Mesothelial cell of epicardium (in vitro differentiated cells): ENCODE results near the gene SEC14L2. TPM values are rescaled to one million over a fixed set of nuclear protein-coding genes. Genes with fewer than 3 reads are reported as not detected.
A peak's percentile ranks its signal among the peaks of the same experiment; 100 is the strongest.
"Not testable (repeated sequence)": the region's sequence is repeated elsewhere in the genome, so short reads cannot be mapped to it uniquely, and the experiment has no call there.

Source experiments
- DNase-seq, 2 experiments: peaks; one replicate each; pipeline ENCODE4 v3.0.0; 2021; ENCODE audit warnings: low spot score in 2 of 2; ENCODE audit not compliant: unreplicated experiment in 2 of 2
- H3K27ac Mint-ChIP-seq: 2 replicates; pipeline ENCODE4 v1.8.0; 2021; ENCODE audit warnings: mixed read lengths
- H3K27me3 Mint-ChIP-seq: 2 replicates; pipeline ENCODE4 v1.8.0; 2021; ENCODE audit warnings: low read depth, mixed read lengths
- H3K36me3 Mint-ChIP-seq: 2 replicates; pipeline ENCODE4 v1.8.0; 2021; ENCODE audit warnings: mixed read lengths
- H3K4me1 Mint-ChIP-seq: 2 replicates; pipeline ENCODE4 v1.8.0; 2021; ENCODE audit warnings: mixed read lengths
- H3K4me3 Mint-ChIP-seq: 2 replicates; pipeline ENCODE4 v1.8.0; 2021; ENCODE audit warnings: mild to moderate bottlenecking, moderate library complexity, mixed read lengths
- H3K9me3 Mint-ChIP-seq: 2 replicates; pipeline ENCODE4 v1.8.0; 2021; ENCODE audit warnings: mixed read lengths
- CTCF ChIP-seq: fragments of 200-600 bp; sonication (generic); IDR thresholded peaks from one replicate; pipeline ENCODE4 v1.5.0; 2021; ENCODE audit warnings: antibody characterized with exemption; ENCODE audit not compliant: unreplicated experiment
- total RNA-seq: library from RNA; stranded (reverse); gene quantifications from 3 replicates; pipeline ENCODE4 v1.2.1, GENCODE V29; 2021

The SEC14L2 gene
- total RNA-seq, 1 donor from 2014 or later: 4.3 TPM

GRCh38 chr22:30397656-30398635 lies 1.1 kb downstream of the SEC14L2 start:
- no peak for DNase-seq
- peaks cover 21% of the 10 kb centered on the region for H3K4me1 Mint-ChIP-seq
- H3K9me3 Mint-ChIP-seq: no peaks in the 10 kb centered on the region
- H3K27me3 Mint-ChIP-seq: peaks cover 35% of the 10 kb centered on the region
- H3K4me3 Mint-ChIP-seq: peak overlapping the region; percentile 85
- no peak overlapping the region for H3K27ac Mint-ChIP-seq
- no peaks in the 10 kb centered on the region for H3K36me3 Mint-ChIP-seq
- no peak for TF ChIP-seq CTCF

DNA sequence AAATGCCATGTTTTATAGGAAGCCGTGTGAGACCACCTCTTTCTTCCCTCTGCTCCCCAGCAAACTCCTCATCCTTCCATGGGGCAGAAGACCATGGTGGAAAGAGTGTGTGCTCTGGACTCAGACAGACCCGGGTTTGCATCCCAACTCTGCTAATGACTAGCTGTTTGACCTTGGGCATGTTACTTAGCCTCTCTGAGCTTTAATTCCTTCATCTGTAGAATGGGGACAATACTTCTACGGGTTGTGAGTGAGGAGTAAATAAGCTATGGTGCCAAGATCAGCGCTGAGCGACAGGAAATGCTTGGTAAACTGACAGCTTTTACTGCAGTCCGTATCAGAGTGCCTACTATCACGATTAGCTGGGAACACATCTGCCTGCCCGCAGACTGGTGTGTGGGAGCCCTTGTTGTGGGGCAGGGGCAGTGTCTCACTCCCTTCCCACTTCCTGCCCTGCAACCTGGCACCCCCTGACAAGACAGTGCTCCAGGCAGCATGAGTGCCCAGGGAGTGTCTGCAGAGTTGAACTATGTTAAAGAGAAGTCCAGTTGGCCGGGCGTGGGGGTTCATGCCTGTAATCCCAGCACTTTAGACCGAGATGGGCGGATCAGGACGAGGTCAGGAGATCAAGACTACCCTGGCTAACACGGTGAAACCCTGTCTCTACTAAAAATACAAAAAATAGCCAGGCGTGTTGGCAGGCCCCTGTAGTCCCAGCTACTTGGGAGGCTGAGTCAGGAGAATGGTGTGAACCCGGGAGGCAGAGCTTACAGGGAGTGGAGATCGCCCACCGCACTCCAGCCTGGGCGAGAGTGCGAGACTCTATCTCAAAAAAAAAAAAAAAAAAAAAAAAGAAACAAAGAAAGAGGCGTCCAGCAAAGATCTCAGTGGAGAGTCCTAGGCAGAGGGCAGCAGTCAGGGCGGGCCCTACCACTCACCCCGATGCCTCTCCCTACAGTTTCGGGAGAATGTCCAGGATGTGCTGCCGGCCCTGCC lies 2.2 kb downstream of the SEC14L2 start:
- DNase-seq: no peak
- H3K9me3 Mint-ChIP-seq: no peaks in the 10 kb centered on the region
- H3K4me1 Mint-ChIP-seq: peaks cover 21% of the 10 kb centered on the region
- TF ChIP-seq CTCF: no peak
- H3K27me3 Mint-ChIP-seq: peaks cover 35% of the 10 kb centered on the region
- no peak overlapping the region for H3K27ac Mint-ChIP-seq
- peak overlapping the region; percentile 9 for H3K4me3 Mint-ChIP-seq
- H3K36me3 Mint-ChIP-seq: no peaks in the 10 kb centered on the region

DNA sequence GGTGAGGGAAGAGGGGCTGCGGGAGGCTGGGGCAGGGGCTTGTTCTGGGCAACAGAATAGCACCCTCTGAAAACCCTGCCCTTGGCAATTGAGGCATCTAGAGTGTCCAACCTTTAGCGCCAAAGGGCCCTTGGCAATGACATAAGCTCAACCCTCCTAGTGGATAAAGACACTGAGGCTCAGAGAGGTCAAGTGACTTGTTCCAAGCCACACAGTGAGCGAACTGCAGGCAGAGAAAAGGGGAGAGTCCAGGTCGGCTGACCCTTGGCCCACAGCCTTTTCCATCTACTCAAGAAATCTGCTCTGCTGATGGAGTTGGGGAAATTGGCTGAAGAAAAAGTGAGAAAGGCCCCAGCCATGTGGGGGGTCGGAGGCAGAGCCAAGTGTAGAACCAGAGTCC lies 2.9 kb downstream of the SEC14L2 start:
- no peak for TF ChIP-seq CTCF
- H3K4me1 Mint-ChIP-seq: peaks cover 21% of the 10 kb centered on the region
- H3K36me3 Mint-ChIP-seq: no peaks in the 10 kb centered on the region
- no peak overlapping the region for H3K4me3 Mint-ChIP-seq
- no peak for DNase-seq
- H3K27ac Mint-ChIP-seq: no peak overlapping the region
- no peaks in the 10 kb centered on the region for H3K9me3 Mint-ChIP-seq
- H3K27me3 Mint-ChIP-seq: peaks cover 35% of the 10 kb centered on the region

DNA sequence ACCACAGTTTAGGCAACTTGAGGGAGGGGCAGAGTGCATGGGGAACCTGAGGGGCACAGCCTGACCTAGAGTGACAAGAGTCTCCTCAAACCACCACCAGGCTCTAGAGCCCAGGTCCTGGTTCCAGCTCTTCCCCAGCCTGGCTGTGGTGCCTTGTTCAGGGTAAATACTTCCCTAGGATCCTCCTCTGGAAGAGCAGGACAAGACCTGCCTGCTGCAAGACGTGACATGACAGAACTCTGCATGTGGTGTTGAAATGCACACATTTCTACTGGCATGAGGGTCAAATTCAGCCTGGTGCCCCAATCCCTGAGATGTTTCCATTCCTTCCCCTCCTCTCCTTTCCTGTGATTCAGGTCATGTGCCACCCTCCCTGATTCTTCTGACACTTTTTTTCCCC lies 3.3 kb downstream of the SEC14L2 start:
- no peaks in the 10 kb centered on the region for H3K9me3 Mint-ChIP-seq
- no peak for DNase-seq
- no peaks in the 10 kb centered on the region for H3K36me3 Mint-ChIP-seq
- no peak for TF ChIP-seq CTCF
- no peak overlapping the region for H3K4me3 Mint-ChIP-seq
- H3K27me3 Mint-ChIP-seq: peaks cover 35% of the 10 kb centered on the region
- H3K27ac Mint-ChIP-seq: no peak overlapping the region
- peaks cover 21% of the 10 kb centered on the region for H3K4me1 Mint-ChIP-seq

DNA sequence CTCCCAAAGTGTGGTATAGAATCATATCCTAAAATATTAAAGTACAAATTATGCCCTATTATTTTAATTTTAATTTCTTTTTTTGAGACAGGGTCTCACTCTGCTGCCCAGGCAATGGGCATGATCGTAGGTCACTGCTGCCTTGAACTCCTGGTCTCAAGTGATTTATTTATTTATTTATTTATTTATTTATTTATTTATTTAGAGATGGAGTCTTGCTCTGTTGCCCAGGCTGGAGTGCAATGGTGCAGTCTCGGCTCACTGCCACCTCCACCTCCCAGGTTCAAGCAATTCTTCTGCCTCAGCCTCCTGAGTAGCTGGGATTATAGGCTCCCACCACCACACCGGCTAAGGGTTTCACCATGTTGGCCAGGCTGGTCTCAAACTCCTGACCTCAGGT lies 4.2 kb downstream of the SEC14L2 start:
- not testable (repeated sequence) for H3K27ac Mint-ChIP-seq, H3K9me3 Mint-ChIP-seq, H3K36me3 Mint-ChIP-seq, DNase-seq, H3K4me3 Mint-ChIP-seq
- H3K4me1 Mint-ChIP-seq: peaks cover 21% of the 10 kb centered on the region
- peaks cover 29% of the 10 kb centered on the region for H3K27me3 Mint-ChIP-seq
